GM18507 (cell line): ENCODE data around the gene OXLD1.
"Not testable (repeated sequence)": the region's sequence is repeated elsewhere in the genome, so short reads cannot be mapped to it uniquely, and the experiment has no call there.

Experiments used
- DNase-seq: peaks from one replicate; pipeline ENCODE4 v3.0.0; 2011; ENCODE audit warnings: low read depth; ENCODE audit not compliant: insufficient read length; ENCODE audit errors: extremely low spot score
- FAIRE-seq: peaks from 2 replicates; lab custom pipeline; 2011; peaks lifted over from hg19 to GRCh38; lab: Jason Lieb, UNC

Gene OXLD1

DNA sequence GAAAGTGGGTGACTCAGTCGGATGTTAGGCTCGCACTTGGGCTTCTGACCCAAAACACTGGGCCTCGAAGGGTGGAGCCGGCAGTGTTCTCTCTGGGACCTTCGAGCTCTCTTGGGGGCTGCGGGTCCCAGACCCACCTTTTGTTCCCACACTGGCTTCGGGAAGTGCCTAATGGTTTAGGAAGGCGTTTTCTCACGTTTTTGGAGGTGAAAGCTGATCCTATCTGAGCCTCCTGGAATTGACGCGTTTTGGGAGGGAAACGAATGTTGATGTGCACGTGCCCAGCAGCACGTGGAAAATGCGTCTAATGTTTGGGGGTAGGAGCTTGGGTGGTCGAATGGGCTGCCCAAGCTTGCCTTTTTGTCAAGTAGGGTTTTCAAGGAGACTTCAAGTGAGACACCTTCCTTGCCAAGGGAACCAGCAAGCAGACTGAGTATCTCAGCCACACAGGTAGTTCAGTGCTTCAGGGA is 18.1 kb upstream of the OXLD1 start:
- DNase-seq (no peak), FAIRE-seq (no peak)

- FAIRE-seq (peak; percentile 98), DNase-seq (peak; percentile 99)
Measured at GRCh38 chr17:81683584-81684441, 17.4 kb upstream of the OXLD1 start, which contains the start of the genes ARL16 and HGS. ARL16 (minus strand) TSS chr17:81683797; CDS start chr17:81683753, 44 bp downstream. HGS (plus strand) TSS chr17:81684011; CDS start chr17:81684067, 56 bp downstream.

GRCh38 chr17:81683208-81683583 is 16.8 kb upstream of the OXLD1 start:
- DNase-seq (no peak), FAIRE-seq (no peak)

DNA sequence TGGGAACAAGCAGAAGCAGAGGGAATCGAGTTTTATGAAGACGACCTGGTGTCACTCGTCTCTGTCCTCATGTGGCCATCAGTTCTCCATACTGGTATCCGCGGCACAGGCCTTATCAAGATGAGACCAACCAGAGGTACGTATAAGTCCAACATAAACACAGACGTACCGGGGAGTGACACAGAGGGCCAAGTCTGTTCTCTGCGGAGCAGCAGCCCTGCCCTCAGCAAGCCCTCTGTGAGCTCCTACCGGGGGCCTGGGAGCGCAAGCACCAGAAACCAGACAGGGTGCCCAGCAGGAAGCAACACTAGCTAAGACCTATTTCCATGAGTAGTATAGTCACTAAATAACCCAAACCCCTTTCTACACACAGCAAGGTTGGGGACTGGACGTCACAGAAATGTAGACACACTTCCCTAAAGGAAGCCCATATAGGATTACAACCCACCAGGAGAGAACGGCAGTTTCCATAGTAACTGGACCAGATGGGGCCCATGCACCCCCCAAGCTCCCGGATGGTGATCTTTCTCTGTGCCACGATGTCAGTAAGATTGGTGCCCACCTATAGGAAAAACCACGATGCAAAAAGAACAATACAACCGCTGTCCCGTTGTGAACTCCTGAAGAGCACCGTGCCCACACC is 16.3 kb upstream of the OXLD1 start:
- DNase-seq (no peak), FAIRE-seq (no peak)

DNA sequence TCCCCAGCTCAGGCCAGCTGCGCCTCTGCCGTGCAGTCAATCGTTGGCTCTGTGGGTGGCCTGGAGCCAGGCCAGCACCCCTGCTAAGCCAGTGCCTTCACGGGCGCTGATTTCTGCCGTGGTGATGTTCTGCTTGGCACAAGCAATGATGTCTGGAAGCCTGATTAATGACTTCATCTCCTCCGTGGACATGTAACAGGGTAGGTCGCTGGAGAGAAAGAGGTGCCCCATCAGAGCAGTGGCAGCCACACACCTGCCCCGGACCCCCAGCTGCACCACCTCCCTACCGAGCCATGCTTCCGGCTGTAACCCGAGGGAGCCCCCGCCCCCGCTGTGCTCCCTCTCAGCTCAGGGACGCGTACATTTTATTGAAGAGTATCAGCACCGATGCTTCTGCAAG is 15.3 kb upstream of the OXLD1 start:
- DNase-seq, result no peak
- FAIRE-seq, result no peak

DNA sequence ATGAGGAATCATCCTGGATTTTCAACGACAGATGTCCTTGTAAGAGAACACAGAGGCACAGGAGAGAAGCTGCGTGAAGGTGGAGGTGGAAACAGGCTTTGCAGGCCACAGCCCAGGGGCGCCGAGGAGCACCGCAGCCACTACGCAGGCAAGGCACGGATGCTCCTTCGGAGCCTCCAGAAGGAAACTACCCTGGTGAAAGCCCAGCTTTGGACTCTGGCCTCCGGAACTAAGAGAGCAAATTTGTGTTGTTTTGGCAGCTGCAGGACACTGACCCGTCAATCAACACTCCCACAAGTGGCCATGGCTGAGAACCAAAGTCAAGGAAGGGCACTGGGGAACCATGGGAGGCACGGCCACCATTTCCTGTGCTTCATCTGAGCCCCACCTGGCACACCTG is 13.7 kb upstream of the OXLD1 start:
- DNase-seq (no peak), FAIRE-seq (no peak)

- no peak for FAIRE-seq
Measured at GRCh38 chr17:81676906-81677305, 10.5 kb upstream of the OXLD1 start.

DNA sequence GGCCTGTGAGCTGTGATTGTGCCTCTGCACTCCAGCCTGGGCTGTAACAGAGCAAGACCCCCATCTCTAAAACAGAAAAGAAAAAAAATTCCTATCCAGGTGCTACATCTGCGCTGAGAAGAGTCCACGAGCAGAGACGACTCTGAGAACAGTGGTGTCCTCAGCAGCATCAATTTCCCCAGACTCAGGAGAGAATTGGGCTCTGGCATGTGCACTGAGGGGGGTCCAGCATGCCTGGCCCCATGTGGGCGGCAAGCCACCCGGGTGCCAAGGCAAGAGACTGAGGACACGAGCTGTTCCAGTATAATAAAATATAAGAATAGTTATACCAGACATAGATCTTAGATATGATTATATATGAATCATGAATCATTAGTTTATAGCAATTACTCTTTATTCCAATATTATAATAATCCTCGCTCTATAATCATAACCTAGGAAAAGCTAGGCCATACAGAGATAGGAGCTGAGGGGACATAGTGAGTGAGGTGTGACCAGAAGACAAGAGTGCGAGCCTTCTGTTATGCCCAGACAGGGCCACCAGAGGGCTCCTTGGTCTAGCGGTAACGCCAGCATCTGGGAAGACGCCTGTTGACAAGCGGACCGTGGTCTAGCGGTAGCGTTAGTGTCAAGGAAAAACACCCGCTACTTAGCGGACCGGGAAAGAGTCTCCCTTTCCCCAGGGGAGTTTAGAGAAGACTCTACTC is 9.3 kb upstream of the OXLD1 start:
- not testable (repeated sequence) for DNase-seq
- FAIRE-seq, result peak; percentile 85

More at GRCh38 chr17:81676906-81677305, 10.5 kb upstream of the OXLD1 start:
- DNase-seq, result no peak

DNA sequence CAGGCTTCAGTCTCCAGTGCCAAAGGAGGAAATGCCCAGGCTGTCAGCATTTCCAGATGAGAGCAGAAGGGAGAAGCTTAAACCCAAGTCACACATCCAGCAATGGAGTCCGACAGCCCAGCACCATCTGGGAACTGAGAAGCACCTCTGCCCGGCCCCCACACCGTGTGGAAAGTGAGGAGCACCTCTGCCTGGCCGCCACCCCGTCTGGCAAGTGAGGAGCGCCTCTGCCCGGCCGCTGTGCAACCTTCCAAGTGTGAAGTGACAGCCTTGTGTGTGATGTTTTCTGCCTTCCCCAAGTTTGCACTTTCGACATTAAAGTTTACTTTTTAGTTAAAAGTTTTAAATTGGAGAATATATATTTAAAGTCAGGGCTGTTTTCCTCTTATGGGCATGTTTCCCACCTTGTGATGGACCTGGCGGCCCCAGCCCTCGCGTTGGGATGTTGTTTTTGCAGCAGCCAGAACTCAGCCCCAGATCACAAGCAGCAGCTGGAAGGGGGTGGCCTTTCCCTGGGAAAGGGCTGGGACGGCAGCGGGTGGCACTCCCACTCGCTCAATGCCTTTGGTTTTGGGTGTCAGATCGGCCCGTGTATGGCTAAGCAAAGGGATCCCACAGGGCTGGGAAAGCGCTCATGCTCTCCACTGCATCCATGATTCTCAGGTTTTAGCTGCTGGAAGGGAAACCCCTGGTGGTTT is 7.3 kb upstream of the OXLD1 start:
- FAIRE-seq (no peak), DNase-seq (no peak)

- FAIRE-seq (no peak), DNase-seq (no peak)
Measured at GRCh38 chr17:81672954-81673353, 6.5 kb upstream of the OXLD1 start.

- no peak for FAIRE-seq
- DNase-seq, result no peak
Measured at GRCh38 chr17:81672504-81672903, 6.1 kb upstream of the OXLD1 start.

GRCh38 chr17:81667754-81668153 is 1.3 kb upstream of the OXLD1 start:
- FAIRE-seq (no peak), DNase-seq (no peak)

- FAIRE-seq, result no peak
Measured at GRCh38 chr17:81666092-81666341, 388 bp downstream of the OXLD1 start.

DNA sequence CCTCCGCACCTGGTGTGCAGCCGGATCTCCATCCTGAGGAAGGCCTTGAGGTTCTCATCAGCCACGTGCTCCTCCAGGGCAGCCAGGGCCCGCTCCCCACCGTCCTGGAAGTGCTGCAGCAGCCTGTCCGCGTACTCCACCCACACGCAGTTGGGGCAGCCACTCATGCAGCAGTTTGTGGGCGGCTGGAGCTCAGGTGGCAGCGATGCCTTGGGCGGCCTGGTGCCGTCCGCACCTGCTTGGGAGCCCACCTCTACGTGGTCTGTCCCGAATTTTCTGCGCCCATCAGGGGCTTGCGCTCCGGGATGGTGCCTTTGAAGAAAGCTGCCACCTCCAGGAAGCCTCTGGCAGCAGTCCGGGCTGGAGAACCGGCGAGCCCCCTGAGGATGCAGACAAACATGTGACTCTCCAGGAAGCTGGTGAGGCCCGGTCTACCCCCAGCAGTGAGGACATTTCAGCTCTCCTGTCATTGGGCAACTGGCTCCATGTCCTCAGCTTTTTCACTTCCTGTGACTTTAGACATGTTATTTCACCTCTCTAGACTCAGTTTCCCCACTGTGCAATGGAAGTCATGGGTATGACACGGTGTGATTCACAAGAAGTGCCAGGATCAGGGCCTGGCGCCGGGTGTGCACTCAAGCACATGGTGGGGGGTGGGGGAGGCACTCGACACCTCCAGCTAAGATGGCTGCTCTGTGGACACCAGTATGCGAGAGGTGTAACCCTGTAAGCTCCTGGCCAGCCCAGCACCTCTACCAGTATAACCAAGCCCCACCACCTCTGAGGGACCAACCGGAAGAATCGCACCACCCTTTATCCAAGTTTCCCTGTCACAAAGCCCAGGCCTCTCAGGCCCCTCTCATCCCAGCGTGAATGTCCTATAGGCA is 957 bp downstream of the OXLD1 start:
- no peak for FAIRE-seq

More at GRCh38 chr17:81666092-81666341, 388 bp downstream of the OXLD1 start:
- no peak for DNase-seq

GRCh38 chr17:81664051-81664470 is 2.3 kb downstream of the OXLD1 start:
- DNase-seq, result no peak
- FAIRE-seq, result no peak

More for the DNA sequence above, 957 bp downstream of the OXLD1 start:
- no peak for DNase-seq

DNA sequence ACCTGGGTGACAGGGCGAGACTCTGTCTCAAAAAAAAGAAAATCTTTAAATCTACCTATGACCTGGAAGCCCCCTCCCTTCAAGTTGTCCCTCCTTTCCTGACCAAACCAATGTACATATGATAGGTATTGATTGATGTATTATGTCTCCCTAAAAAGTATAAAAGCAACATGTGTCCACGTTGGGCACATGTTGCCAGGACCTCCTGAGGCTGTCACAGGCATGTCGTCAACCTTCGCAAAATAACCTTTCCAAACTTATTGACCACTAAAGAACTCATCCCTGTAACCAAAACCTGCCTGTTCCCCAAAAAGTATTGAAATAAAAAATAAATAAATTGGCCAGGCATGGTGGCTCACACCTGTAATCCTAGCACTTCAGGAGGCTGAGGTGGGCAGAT is 4.4 kb downstream of the OXLD1 start:
- no peak for DNase-seq
- FAIRE-seq, result no peak

DNA sequence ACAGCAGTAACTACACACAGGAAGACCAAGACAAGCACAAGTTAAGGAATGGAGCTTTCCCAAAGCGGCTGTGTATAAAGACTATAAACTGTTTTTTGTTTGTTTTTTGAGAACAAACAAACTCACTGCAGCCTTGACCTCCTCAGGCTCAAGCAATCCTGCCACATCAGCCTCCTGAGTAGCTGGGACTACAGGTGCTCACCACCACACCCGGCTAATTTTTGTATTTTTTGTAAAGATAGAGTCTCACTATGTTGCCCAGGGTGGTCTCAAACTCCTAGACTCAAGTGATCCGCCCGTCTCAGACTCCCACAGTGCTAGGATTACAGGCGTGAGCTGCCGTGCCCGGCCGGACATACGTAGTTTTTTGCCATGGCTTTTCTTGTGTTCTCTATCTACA is 6.0 kb downstream of the OXLD1 start:
- DNase-seq (no peak), FAIRE-seq (no peak)

- DNase-seq (no peak), FAIRE-seq (peak; percentile 18)
Measured at GRCh38 chr17:81659038-81659437, 7.4 kb downstream of the OXLD1 start.

DNA sequence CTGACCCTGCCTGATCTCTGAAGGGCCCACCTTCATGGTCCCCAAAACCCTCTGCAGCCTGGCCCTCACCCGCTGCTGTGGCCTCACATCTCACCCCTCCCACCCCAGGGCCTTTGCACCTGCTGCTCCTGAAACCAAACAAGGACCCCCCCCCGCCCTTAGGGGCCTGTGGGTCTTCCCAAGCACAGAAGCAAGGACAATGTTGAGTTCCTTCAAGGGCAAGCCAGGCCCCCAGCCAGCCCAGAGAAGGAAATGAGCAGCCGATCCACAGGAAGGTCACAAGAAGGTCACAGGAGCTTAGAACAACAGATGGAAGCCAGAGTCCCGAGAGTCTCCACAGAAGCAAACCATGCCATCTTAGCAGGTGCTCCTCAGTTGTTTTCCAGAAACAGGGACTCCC is 9.6 kb downstream of the OXLD1 start:
- no peak for FAIRE-seq
- DNase-seq, result no peak
